HepG2 (cell line): ENCODE measurements around the gene ME2. TPM values are rescaled to one million over a fixed set of nuclear protein-coding genes. Genes with fewer than 3 reads are reported as not detected.
A peak's percentile ranks its signal among the peaks of the same experiment; 100 is the strongest.

Source experiments
- EEA1 ChIP-seq: sonication (generic); formaldehyde crosslinking; IDR thresholded peaks from 2 replicates; pipeline ENCODE4 v1.5.1; 2020; ENCODE audit warnings: mild to moderate bottlenecking, missing genetic modification reagents, borderline replicate concordance
- JUN ChIP-seq: sonication (generic); formaldehyde crosslinking; IDR thresholded peaks from 2 replicates; pipeline ENCODE4 v1.4.0; 2020; ENCODE audit warnings: mild to moderate bottlenecking, missing genetic modification reagents
- NFRKB ChIP-seq: fragments of 450-650 bp; IDR thresholded peaks from 2 replicates; pipeline ENCODE4 v1.6.1; 2017
- NR3C1 ChIP-seq: sonication (generic); formaldehyde crosslinking; IDR thresholded peaks from 2 replicates; pipeline ENCODE4 v1.4.0; 2020; ENCODE audit warnings: missing genetic modification reagents
- RORA ChIP-seq: sonication (generic); formaldehyde crosslinking; IDR thresholded peaks from 2 replicates; pipeline ENCODE4 v1.5.0; 2020; ENCODE audit warnings: mild to moderate bottlenecking, missing genetic modification reagents, moderate library complexity
- RXRA ChIP-seq: sonication (generic); formaldehyde crosslinking; IDR thresholded peaks from 2 replicates; pipeline ENCODE4 v1.5.1; 2020; ENCODE audit warnings: missing genetic modification reagents
- SATB2 ChIP-seq: sonication (generic); formaldehyde crosslinking; IDR thresholded peaks from 2 replicates; pipeline ENCODE4 v1.5.0; 2020; ENCODE audit warnings: missing genetic modification reagents
- SIN3B ChIP-seq: fragments of 150-350 bp; IDR thresholded peaks from 2 replicates; pipeline ENCODE4 v1.6.1; 2014; ENCODE audit warnings: low read length
- SOX6 ChIP-seq, 2 experiments: fragments of 450-650 bp in 1 of 2; sonication (generic) in 1 of 2; formaldehyde crosslinking in 1 of 2; IDR thresholded peaks; 2 replicates each; pipeline versions ENCODE4 v1.4.0 to v1.6.1; 2017 to 2020; ENCODE audit warnings: antibody characterized with exemption in 1 of 2, mild to moderate bottlenecking in 1 of 2, missing genetic modification reagents in 1 of 2
- SP1 ChIP-seq, 2 experiments: fragments of 450-650 bp in 1 of 2; sonication (generic) in 1 of 2; formaldehyde crosslinking in 1 of 2; IDR thresholded peaks; 2 replicates each; pipeline versions ENCODE4 v1.4.0 to v1.6.1; 2016 to 2020; ENCODE audit warnings: missing genetic modification reagents in 1 of 2
- WIZ ChIP-seq: sonication (generic); formaldehyde crosslinking; IDR thresholded peaks from 2 replicates; pipeline ENCODE4 v1.5.1; 2020; ENCODE audit warnings: mild to moderate bottlenecking, missing genetic modification reagents
- ZNF34 ChIP-seq: sonication (generic); formaldehyde crosslinking; IDR thresholded peaks from 2 replicates; pipeline ENCODE4 v1.4.0; 2020; ENCODE audit warnings: mild to moderate bottlenecking, missing genetic modification reagents, borderline replicate concordance
- ZNF670 ChIP-seq: sonication (generic); formaldehyde crosslinking; IDR thresholded peaks from 2 replicates; pipeline ENCODE4 v1.8.0; 2022; ENCODE audit warnings: mild to moderate bottlenecking, missing genetic modification reagents, borderline replicate concordance
- ZNF709 ChIP-seq: sonication (generic); formaldehyde crosslinking; IDR thresholded peaks from 2 replicates; pipeline ENCODE4 v1.5.0; 2020; ENCODE audit warnings: mild to moderate bottlenecking, missing genetic modification reagents
- polyA plus RNA-seq, 8 experiments: library from polyadenylated mRNA; depleted of rRNA in 3 of 8; stranded (reverse) in 7 of 8; unstranded in 1 of 8; fragments of >200 nt; fragmentation: Illumina TruSeq in 4 of 8; extraction: Trizol in 4 of 8; gene quantifications; 2 replicates each; pipeline versions ENCODE4 v1.2.1 to v1.2.3, GENCODE V29; 2011 to 2016; ENCODE audit warnings: low read depth in 4 of 8, missing spikeins in 1 of 8, mixed read lengths in 1 of 8; ENCODE audit not compliant: insufficient read depth in 1 of 8
- total RNA-seq, 5 experiments: library from RNA; depleted of rRNA; stranded (reverse); fragments of >200 nt; fragmentation: Illumina TruSeq; extraction: Trizol; gene quantifications; 2 replicates each; pipeline ENCODE4 v1.2.3, GENCODE V29; 2016; ENCODE audit warnings: low read depth in 1 of 5
- TF ChIP-seq, protein P1 (sequence below): sonication (generic); formaldehyde crosslinking; IDR thresholded peaks from 2 replicates; pipeline ENCODE4 v1.4.0; 2020; ENCODE audit warnings: missing genetic modification reagents
- TF ChIP-seq, protein P2 (sequence below): sonication (generic); formaldehyde crosslinking; IDR thresholded peaks from 2 replicates; pipeline ENCODE4 v1.4.0; 2020; ENCODE audit warnings: mild to moderate bottlenecking, missing genetic modification reagents
- TF ChIP-seq, protein P3 (sequence below): sonication (generic); formaldehyde crosslinking; IDR thresholded peaks from 2 replicates; pipeline ENCODE4 v1.8.0; 2023; ENCODE audit warnings: mild to moderate bottlenecking, missing genetic modification reagents
- TF ChIP-seq, protein P4 (sequence below): sonication (generic); formaldehyde crosslinking; IDR thresholded peaks from 2 replicates; pipeline ENCODE4 v1.5.0; 2020; ENCODE audit warnings: mild to moderate bottlenecking, low read depth, missing genetic modification reagents, borderline replicate concordance

Gene ME2
- total and polyA plus RNA-seq, 2 of the 13 experiments (the other 11 are each of a cell fraction or from before 2014, with no cell fraction given) = 17.3 to 20.6 TPM

DNA sequence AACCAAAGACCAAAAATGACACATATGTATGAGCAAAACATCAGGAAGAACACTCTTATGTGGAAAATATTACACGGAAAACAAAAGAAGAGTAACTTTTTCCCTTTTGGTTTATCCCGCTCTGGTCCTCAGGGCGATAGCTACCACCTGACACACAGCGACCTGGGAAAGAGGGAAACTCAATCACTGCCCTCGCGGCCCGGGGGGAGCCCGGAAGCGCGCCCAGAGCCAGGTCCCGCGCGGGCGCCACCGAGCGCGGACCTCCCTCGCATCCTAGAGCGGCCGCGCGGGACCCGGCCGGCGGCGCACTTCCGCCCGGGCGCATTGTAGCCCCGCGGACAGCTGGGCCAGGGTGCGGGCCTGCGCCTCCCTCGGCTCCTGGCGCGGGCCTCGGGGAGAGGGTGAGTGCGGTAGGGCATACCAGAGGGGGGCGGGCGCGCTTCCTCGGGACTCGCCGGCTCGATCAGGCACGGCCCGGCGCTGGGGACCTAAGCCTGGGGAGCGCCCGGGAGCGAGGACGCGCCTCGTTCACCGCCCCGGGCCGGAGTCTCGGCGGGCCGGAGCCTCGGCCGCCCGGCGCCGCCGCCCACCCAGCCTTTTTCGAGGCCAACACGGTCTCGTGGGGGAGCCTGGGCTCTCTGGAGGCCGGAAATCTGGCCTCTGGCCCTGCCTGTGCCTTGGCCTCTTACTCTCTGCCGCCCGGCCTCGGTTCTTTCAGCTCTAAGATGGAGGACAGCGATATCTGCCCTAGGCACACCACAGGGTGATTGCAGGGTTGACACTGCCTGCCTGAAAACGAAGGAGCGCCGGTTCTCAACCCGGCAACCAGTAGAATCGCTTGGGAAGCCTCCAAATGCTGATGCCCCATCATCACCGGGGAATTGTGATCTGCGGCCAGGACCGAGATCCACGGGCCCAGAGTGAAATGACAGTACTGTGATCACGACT is 89.1 kb downstream of the ME2 start, which contains the start of gene ELAC1 (continued):
- TF ChIP-seq, protein P1, sequence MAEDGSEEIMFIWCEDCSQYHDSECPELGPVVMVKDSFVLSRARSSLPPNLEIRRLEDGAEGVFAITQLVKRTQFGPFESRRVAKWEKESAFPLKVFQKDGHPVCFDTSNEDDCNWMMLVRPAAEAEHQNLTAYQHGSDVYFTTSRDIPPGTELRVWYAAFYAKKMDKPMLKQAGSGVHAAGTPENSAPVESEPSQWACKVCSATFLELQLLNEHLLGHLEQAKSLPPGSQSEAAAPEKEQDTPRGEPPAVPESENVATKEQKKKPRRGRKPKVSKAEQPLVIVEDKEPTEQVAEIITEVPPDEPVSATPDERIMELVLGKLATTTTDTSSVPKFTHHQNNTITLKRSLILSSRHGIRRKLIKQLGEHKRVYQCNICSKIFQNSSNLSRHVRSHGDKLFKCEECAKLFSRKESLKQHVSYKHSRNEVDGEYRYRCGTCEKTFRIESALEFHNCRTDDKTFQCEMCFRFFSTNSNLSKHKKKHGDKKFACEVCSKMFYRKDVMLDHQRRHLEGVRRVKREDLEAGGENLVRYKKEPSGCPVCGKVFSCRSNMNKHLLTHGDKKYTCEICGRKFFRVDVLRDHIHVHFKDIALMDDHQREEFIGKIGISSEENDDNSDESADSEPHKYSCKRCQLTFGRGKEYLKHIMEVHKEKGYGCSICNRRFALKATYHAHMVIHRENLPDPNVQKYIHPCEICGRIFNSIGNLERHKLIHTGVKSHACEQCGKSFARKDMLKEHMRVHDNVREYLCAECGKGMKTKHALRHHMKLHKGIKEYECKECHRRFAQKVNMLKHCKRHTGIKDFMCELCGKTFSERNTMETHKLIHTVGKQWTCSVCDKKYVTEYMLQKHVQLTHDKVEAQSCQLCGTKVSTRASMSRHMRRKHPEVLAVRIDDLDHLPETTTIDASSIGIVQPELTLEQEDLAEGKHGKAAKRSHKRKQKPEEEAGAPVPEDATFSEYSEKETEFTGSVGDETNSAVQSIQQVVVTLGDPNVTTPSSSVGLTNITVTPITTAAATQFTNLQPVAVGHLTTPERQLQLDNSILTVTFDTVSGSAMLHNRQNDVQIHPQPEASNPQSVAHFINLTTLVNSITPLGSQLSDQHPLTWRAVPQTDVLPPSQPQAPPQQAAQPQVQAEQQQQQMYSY = 0 out of 2 replicates have a peak, but pooled peaks have one; percentile 52
- no peak for TF ChIP-seq RORA (CRISPR knock-in tag)
- peak; percentile 67; the same call in 1 of the 2 replicates for TF ChIP-seq ZNF670 (CRISPR knock-in tag)
- TF ChIP-seq SOX6 (IDR thresholded peaks at IDR 0.05) = no peak
- no peak for TF ChIP-seq SOX6 (CRISPR knock-in tag; IDR thresholded peaks at IDR 0.05)
- TF ChIP-seq, protein P2, sequence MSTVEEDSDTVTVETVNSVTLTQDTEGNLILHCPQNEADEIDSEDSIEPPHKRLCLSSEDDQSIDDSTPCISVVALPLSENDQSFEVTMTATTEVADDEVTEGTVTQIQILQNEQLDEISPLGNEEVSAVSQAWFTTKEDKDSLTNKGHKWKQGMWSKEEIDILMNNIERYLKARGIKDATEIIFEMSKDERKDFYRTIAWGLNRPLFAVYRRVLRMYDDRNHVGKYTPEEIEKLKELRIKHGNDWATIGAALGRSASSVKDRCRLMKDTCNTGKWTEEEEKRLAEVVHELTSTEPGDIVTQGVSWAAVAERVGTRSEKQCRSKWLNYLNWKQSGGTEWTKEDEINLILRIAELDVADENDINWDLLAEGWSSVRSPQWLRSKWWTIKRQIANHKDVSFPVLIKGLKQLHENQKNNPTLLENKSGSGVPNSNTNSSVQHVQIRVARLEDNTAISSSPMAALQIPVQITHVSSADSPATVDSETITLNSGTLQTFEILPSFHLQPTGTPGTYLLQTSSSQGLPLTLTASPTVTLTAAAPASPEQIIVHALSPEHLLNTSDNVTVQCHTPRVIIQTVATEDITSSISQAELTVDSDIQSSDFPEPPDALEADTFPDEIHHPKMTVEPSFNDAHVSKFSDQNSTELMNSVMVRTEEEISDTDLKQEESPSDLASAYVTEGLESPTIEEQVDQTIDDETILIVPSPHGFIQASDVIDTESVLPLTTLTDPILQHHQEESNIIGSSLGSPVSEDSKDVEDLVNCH = no peak; the same call in 1 of the 2 replicates
- TF ChIP-seq ZNF709 (CRISPR knock-in tag) = no peak
- no peak for TF ChIP-seq NR3C1 (CRISPR knock-in tag)
- no peak for TF ChIP-seq SIN3B
- TF ChIP-seq WIZ (CRISPR knock-in tag) = no peak
- no peak for TF ChIP-seq JUN (CRISPR knock-in tag)
- 0 out of 2 replicates have a peak, but pooled peaks have one; percentile 47 for TF ChIP-seq EEA1 (CRISPR knock-in tag)
- TF ChIP-seq ZNF34 (CRISPR knock-in tag) = 0 out of 2 replicates have a peak, but pooled peaks have one; percentile 55
- no peak for TF ChIP-seq RXRA (CRISPR knock-in tag)
- TF ChIP-seq SP1 (IDR thresholded peaks at IDR 0.05) = no peak
- peak; percentile 8; the same call in 1 of the 2 replicates for TF ChIP-seq SP1 (CRISPR knock-in tag; IDR thresholded peaks at IDR 0.05)
- no peak for TF ChIP-seq NFRKB
- TF ChIP-seq, protein P3, sequence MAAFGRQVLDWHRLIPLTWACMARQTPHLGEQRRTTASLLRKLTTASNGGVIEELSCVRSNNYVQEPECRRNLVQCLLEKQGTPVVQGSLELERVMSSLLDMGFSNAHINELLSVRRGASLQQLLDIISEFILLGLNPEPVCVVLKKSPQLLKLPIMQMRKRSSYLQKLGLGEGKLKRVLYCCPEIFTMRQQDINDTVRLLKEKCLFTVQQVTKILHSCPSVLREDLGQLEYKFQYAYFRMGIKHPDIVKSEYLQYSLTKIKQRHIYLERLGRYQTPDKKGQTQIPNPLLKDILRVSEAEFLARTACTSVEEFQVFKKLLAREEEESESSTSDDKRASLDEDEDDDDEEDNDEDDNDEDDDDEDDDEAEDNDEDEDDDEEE (CRISPR knock-in tag) = no peak
- TF ChIP-seq, protein P4, sequence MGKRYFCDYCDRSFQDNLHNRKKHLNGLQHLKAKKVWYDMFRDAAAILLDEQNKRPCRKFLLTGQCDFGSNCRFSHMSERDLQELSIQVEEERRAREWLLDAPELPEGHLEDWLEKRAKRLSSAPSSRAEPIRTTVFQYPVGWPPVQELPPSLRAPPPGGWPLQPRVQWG = no peak
- TF ChIP-seq SATB2 (CRISPR knock-in tag) = peak; percentile 48; the same call in 1 of the 2 replicates
